WI38 (cell line): ENCODE results near the gene TSPAN14.

ENCODE experiments used
- H3K4me3 ChIP-seq: 2 replicates; pipeline ENCODE4 v1.5.1; 2011; ENCODE audit warnings: low read depth, mild to moderate bottlenecking, control low read depth, low read length
- CTCF ChIP-seq: IDR thresholded peaks from 2 replicates; pipeline ENCODE4 v1.5.1; 2012; ENCODE audit warnings: low read depth, mild to moderate bottlenecking, control low read depth, low read length

The TSPAN14 gene

DNA sequence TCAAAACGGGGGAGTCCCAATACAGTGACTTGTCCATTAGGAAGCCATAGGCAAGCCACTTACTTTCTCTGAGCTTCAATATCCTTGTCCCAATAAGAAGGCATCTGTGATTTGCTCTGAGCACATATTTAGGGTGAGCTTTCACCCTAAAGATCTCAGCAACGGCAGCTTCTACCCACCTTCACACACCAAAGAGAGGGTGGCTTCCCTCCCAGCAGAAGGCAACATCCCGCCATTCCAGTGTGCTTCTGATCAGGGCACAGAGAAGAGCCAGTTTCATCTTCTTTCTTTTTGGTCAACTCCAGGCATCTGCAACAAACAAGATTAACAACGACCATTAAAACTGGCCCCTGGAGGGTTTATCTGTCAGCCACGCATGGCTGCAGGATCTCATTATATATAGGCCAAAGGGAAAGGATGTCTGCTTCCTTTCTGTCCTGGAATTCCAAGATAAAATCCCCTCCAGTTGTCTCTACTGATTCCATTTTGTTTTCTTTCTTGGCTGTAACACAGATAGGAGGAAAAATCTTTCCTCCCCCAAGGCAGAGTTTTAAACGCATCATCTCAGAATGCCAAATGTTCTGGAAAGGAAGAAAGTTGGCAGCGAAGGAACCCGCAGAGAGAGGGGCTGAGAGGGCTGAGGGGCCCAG, 83.1 kb downstream of the TSPAN14 start:
- no peak for TF ChIP-seq CTCF

DNA sequence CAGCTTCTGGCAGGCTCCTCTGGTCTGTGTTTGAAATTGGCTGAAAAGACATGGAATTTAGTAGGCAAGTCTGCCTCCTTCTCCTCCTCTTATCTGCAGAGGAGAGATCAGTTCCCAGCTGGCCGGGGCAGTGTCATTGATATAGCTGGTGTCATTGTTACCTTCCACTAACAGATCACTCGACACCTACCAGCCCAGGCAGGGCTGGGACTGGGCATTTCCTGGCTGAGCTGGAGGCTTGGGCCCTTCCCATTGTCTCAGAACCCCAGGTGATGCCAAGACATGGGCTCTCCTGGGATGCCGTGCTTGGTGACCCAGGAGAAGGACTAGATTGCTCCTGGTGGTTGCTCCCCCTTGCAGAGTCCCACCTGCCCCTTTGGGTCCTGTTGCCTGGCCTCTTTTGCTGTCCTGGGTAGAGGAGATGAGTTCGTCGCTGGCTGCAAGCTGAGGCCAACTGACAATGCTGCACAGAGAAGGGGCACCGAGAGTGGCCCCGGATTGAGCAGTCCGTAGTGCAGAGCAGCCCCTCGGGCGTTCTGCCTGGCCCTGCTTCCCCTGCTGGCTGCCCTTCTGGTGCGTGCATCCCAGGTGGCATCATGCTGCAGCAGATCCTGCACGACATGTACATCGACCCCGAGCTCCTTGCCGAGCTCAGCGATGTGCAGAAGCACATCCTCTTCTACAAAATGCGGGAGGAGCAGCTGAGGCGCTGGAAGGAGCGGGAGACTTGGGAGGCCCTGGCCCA, 83.8 kb downstream of the TSPAN14 start, which contains the start of gene SH2D4B:
SH2D4B (plus strand) TSS at position 167 of the 745 bp plus-strand sequence; CDS start at position 597, 430 bp downstream.
- TF ChIP-seq CTCF: no peak
- no peak within 1 kb of the TSS for H3K4me3 ChIP-seq

More for the DNA sequence above, 83.1 kb downstream of the TSPAN14 start:
- H3K4me3 ChIP-seq: no peak overlapping the region

- H3K4me3 ChIP-seq: no peak overlapping the region
- no peak for TF ChIP-seq CTCF
These were observed 84.5 kb downstream of the TSPAN14 start for GRCh38 chr10:80538481-80539185.

GRCh38 chr10:80539421-80540031, 85.4 kb downstream of the TSPAN14 start:
- TF ChIP-seq CTCF: no peak
- H3K4me3 ChIP-seq: no peak overlapping the region

DNA sequence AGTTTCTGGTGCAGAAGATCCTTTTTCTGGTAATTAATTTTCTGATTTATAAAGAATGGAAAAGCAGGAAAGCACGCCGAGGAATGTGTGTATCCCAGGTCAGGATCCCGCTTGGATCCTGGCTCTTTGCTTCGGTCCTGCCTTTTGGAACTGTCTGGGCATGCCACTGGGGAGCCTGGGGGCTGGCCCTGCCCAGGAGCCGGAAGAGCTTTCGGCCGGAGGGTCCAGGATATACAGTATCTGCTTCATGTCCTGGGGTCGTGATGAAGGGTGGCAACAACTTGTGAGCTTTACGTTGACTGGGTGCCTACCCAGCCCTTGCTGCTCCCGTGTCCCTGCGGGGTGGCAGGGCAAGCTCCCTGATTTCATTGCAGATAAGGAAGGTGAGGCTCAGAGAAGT, 86.0 kb downstream of the TSPAN14 start:
- no peak for TF ChIP-seq CTCF
- H3K4me3 ChIP-seq: no peak overlapping the region

- no peak overlapping the region for H3K4me3 ChIP-seq
- no peak for TF ChIP-seq CTCF
These were observed 86.5 kb downstream of the TSPAN14 start for GRCh38 chr10:80540618-80540980.
